Dedifferentiated amniotic fluid mesenchymal stem cell (primary cell): ENCODE data around the gene MYO1E.
"Not testable (repeated sequence)": the region's sequence is repeated elsewhere in the genome, so short reads cannot be mapped to it uniquely, and the experiment has no call there.

Experiments used
- DNase-seq: peaks from one replicate; pipeline ENCODE4 v3.0.0-alpha.2; 2016; ENCODE audit errors: extremely low spot score

The MYO1E gene

DNA sequence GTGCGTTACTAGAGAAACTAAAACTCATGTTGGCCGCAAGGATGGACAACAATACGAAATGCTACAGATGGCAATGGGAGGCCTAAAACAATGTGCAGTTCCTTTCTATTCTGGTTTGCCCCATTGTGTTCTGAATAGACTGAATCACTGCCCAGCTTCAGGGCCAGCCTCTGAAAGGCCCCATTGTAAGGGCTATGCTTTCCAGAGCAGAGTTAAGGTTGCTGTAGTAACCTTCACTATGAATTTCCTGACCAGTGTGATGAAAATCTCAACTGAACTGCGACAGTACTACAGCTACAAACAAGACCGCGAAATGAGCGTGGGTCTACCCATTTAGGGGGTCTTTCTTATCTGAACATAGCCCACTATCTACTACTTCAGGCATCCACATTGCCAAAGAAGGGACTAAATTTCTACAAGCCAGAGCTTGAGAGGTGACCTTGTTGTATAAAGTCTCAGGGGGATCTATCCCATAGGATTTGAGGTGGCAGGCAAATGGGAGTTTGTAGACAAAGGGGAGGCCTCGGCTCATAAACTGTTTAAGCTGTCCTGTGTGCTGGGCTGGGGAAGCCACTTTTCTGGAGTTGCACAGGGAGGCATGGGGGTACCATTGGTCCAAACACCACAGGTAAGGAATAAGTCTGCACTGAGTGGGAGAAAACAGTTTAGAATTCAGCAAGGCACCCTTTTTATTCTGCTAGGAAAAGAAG is 80.1 kb downstream of the MYO1E start:
- DNase-seq: no peak

GRCh38 chr15:59291213-59291549 is 81.5 kb downstream of the MYO1E start:
- no peak for DNase-seq

- DNase-seq: no peak
These were observed 82.1 kb downstream of the MYO1E start for GRCh38 chr15:59290295-59291212.

GRCh38 chr15:59289574-59289973 is 83.1 kb downstream of the MYO1E start:
- no peak for DNase-seq

- DNase-seq: no peak
These were observed 88.8 kb downstream of the MYO1E start for GRCh38 chr15:59283717-59284391.

- DNase-seq: no peak
These were observed 89.9 kb downstream of the MYO1E start for GRCh38 chr15:59282515-59283337.

DNA sequence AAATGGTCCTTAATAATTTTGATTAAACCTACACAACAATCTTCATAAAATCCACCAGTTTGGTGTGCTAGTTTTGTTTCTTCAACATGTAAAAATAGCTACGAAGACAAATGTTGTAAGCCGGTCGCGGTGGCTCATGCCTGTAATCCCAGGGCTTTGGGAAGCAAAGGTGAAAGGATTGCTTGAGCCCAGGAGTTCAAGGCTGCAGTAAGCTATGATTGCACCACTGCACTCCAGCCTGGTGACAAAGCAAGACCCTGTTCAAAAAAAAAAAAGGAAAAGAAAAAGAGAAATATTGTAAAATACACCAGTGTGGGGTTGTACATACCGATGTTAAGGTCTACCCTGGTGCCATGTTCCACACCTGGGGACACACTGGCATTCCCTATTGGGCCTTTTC is 91.0 kb downstream of the MYO1E start:
- DNase-seq: no peak

- no peak for DNase-seq
These were observed 91.8 kb downstream of the MYO1E start for GRCh38 chr15:59280855-59281254.

DNA sequence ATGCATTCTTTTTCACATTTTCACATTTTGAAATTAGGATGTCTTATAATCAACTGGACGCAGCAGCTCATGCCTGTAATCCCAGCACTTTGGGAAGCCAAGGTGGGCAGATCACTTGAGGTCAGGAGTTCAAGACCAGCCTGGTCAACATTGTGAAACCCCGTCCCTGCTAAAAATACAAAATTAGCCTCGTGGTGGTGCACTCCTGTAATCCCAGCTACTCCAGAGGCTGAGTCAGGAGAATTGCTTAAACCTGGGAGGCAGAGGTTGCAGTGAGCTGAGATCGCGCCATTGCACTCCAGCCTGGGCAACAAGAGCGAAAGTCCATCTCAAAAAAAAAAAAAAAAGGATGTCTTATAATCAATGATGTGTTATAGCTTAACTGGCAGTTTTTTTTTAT is 92.4 kb downstream of the MYO1E start:
- not testable (repeated sequence) for DNase-seq

DNA sequence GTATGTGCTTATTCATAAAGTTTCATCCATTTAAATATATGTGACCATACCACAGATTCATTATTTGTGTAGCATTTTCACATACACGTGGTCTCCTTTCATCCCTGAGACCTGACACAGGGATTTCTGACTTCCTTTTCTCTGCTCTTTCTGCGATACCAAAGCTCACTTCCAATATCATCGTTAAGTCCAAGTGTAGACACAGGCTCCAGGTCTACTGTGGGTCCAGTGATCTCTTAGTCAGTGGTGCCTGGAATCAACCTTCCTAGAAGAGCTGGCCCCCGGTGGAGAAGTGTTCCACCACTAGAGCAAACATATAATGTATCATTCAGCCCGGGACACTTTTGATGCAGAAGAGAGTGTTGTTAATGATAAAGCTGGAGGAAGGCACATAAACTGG is 93.6 kb downstream of the MYO1E start:
- no peak for DNase-seq

- no peak for DNase-seq
These were observed 94.6 kb downstream of the MYO1E start for GRCh38 chr15:59278120-59278519.

GRCh38 chr15:59276225-59277178 is 96.2 kb downstream of the MYO1E start:
- DNase-seq: no peak

DNA sequence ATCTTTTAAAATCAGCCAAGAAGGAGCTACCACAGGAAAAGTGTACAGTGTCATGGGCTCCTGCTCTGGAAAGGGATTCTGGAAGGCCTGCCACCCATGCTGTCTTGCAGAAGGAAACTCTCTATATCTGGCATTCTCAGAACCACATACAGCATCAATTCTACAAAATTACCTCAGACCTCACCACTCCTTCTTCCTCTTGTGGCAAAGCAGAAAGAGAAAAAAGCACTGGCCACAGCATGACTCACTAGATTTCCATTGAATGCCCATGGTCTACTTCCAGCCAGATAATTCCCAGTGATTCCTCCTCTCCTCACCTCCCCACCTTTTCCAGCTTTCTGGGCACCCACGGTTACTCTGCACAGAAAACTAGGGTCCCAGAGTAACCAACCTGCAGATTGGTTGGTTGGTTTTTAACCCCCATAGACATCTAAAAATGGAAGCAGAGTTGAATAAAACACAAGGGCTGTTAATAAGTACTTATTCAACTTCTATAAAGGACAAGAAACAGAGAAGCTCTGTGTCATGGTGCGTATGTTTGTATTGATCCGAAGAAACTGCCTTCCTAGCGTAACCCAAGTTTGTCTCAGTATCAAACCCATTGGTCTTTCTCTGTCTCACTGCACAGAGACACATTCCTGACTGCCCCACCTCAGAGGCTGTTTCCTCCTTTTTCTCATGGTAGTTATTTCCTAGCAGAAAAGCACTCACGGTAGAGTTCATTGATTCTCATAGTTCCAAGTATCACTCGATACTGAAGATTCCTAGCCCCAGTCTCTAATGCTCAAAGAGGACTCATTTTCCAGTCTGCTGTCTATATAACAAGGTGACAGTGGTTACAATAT is 98.3 kb downstream of the MYO1E start:
- no peak for DNase-seq

DNA sequence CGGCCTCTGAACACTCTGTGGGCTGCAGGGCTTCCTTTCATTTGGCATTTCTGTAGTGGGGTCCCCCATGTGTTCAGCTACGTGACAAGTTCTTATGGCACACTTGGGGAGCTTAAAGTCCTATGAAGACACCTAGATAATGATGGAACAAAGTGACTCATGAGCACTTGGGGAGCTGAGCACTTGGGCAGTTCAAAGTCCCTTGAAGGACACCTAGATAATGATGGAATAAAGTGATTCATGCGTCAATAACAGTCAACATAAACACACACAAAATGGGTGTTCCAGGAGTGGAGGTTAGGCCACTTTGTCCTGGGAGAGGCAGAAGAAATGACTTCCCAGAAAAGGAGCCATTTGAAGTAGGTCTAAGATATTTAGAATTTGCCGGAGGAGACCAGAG is 99.4 kb downstream of the MYO1E start:
- DNase-seq: no peak

DNA sequence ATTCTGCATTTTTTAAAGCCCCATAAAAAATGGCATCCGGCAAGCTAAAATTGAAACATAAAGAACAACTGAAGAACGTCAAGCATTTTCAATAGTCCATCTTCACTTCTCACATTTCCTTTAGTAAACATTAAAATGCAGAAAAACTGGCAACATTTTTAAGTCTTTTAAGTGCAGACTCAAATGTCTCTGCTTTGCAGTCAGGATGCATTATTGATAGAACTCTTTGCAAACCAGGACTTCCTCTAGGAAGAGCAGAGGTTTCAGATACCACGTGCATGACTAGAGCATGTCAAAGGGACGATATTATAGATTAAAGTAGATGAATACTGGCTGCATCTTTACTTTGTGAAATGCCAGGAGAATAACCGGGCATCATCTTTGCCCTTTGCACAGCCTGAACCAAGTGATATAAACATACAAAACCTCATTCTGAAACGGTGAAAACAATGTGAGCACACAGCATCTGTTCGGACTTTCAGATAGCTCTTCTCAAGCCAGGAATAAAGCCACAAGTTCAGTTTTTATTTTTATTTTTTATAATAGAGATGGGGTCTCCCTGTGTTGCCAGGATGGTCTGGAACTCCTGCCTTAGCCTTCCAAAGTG is 101.0 kb downstream of the MYO1E start:
- DNase-seq: no peak

DNA sequence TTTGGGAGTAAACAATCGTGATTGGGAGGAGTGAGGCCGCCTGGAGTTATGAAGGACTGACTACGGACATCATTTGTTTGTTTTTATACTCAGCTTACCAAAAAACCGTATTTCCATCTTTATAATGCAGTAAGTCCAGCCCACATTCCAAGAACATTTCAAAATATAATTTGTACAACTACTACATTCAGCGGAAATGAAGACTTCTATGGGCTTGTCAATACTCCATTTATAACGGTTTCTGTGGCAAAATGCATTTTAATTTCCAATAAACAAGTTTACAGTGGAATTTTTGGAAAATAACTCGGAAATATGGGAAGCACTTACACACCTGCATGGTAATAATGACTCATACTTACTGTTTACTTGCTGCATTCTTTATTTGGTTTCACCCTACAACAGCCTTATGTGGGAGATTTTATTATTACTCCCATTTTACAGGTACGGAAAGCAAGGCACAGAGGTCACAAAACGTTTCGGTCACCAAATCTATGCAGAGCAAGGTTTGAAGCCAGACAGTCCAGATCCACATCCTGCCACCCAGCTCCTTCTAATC is 103.7 kb downstream of the MYO1E start:
- DNase-seq: no peak

- DNase-seq: no peak
These were observed 104.4 kb downstream of the MYO1E start for GRCh38 chr15:59268168-59268851.

DNA sequence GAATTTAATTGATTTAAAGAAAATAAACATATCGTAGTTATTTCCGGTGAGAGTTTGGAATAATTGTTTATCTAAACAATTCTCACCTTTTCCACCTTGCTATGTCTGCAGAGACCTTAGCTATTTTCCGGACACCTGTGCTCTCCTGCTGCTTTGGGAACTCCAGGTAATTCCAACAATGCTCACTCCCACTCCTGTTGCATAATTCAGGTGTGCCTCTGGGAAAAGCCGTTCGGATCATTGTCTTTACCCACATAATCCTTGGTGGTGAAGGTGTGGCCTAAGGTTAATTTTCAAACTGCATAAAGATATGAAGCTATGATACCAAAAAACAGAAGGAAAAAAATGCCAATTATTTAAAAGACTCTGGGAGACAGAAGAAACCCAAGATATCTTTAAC is 106.6 kb downstream of the MYO1E start:
- DNase-seq: no peak
